ENCODE data around the gene SELENOV.
"Not testable (repeated sequence)": the region's sequence is repeated elsewhere in the genome, so short reads cannot be mapped to it uniquely, and the experiment has no call there.

SELENOV gene

GRCh38 chr19:39514840-39515550, at the start of gene SELENOV:
SELENOV (plus strand) TSS chr19:39515139; CDS start chr19:39515213, 74 bp downstream.
- no peak for DNase-seq

DNA sequence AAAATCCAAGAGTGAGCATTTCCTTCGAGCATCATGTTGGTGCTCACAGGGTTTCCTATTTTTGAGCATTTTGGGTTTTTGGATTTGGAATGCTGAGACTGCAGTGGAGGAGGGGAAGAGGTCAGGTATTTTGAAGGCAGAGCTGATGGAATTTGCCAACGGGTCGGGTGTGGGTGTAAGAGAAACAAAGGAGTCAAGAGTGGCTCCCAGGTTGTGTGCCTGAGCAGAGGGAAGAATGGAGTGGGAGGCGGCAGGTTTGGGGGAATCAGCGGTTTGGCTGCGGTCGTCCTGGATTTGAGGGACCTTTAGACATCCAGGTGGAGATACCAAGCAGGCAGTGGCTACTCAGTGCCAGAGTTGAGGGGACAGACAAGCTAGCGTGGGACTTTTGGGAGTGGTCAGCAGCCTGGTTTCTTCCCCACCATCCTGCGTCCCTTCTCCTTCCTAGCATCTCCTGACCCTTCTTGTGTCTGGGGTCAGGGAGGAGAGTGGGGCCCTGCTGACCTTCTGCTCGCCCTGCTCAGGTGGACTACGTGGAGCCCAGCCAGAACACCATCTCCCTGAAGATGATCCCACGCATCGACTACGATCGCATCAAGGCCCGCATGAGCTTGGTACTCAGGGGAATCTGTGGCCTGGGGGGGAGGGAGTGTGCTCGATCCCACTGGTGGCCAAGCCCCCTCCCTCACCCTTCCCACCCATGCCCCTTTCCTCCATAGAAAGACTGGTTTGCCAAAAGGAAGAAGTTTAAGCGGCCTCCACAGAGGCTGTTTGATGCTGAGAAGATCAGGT, 48.8 kb upstream of the SELENOV start:
- DNase-seq = no peak

DNA sequence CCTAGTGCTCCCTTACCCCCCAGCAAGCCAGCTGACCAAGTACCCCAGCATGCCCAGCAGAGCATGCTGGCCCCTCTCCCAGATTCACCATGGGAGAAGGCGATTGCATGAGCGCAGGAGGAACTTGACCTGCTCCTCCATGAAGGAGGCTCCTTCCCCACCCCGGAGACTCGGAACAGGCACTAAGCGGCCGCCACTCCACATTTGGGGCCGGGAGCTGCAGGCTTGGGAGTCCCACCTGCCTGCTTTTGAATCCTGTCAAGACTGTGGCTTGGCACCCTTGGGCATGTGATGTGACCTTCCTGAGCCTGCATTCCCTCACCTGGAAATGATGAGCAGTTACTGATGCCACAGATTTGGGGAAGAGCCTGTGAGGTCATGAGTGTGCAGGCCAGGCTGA, 47.0 kb upstream of the SELENOV start:
- DNase-seq = no peak

- no peak for DNase-seq
These were observed 45.9 kb upstream of the SELENOV start for GRCh38 chr19:39469036-39469435.

GRCh38 chr19:39469567-39469966, 45.4 kb upstream of the SELENOV start:
- no peak for DNase-seq

- DNase-seq = no peak
These were observed 44.1 kb upstream of the SELENOV start for GRCh38 chr19:39470724-39471339.

DNA sequence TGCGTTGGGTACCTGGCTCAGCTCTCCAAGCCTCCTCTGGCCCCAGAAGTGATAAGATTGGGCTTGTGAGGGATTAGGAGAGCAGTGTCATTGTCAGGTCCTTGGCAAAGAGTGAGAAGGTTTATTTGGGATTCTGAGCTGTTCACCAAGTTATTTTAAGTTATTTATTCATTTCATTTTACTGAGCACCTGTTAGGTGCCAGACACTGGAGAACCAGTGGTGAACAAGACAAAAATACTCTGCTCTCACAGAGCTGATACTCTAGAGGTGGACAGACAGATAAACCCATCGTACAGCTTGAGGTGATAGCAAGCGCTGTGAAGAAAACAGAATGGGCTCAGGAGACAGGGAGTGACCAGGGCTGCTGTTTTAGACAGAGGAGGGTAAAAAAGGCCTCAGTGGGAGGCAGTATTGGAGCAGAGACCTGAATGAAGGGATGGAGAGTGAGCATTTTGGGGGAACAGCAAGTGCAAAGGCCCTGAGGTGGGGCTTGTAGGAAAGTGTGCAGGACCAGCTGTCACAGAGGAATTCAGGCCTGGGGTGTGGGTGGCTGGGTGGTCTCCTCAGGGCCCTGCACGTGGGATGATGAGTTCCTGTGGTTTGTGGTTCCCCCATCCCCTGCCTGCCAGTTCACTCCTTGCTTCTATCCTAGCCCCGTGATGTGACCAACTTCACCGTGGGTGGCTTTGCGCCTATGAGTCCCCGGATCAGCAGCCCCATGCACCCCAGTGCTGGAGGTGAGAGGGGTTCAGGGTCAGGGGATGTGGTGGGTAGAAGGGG, 43.0 kb upstream of the SELENOV start:
- no peak for DNase-seq

- no peak for DNase-seq
These were observed 42.0 kb upstream of the SELENOV start for GRCh38 chr19:39472746-39473442.

DNA sequence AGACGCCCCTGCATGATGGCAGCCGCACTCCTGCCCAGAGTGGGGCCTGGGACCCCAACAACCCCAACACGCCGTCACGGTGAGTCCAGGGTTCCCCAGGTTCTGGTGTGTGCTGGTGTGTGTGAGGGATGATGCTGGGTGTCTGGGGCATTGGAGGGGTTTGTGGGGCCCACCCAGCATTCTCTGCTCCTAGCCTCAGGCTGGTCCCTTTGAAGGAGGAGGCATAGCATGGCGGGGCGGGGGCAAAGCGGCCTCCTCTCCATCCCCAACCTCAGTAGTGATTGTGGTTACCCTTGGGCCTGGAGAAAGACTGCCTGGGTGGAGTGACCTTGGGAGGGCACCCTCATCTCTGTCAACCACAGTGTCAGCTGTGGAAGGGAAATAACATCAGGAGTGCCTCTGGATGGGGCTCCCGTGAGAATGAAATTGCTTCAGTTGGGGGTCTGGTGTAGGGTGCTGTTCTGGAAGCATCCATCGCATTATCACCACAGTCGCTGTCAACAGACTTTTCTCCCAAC, 41.4 kb upstream of the SELENOV start:
- no peak for DNase-seq

DNA sequence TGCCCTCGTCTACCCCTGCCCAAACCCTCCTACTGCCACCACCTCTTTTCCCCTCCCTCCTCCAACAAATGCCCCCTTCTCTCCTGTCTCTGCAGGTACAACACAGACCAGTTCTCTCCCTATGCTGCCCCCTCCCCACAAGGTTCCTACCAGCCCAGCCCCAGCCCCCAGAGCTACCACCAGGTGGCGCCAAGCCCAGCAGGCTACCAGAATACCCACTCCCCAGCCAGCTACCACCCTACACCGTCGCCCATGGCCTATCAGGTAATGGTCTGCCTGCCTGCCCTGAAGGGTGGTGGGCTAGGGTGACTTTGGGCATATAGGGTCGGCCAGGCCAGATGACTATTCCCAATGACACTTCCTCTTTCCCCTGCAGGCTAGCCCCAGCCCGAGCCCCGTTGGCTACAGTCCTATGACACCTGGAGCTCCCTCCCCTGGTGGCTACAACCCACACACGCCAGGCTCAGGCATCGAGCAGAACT, 40.8 kb upstream of the SELENOV start:
- peak; percentile 91 for DNase-seq

GRCh38 chr19:39475748-39476147, 39.2 kb upstream of the SELENOV start:
- no peak for DNase-seq

GRCh38 chr19:39479319-39479801, 35.6 kb upstream of the SELENOV start:
- not testable (repeated sequence) for DNase-seq

- DNase-seq = no peak
These were observed 35.0 kb upstream of the SELENOV start for GRCh38 chr19:39479916-39480315.

- peak; percentile 99 for DNase-seq
These were observed 34.4 kb upstream of the SELENOV start, which contains the start of gene TIMM50 for GRCh38 chr19:39480337-39481228. TIMM50 (plus strand) TSS chr19:39480838; CDS start chr19:39480854, 16 bp downstream.

DNA sequence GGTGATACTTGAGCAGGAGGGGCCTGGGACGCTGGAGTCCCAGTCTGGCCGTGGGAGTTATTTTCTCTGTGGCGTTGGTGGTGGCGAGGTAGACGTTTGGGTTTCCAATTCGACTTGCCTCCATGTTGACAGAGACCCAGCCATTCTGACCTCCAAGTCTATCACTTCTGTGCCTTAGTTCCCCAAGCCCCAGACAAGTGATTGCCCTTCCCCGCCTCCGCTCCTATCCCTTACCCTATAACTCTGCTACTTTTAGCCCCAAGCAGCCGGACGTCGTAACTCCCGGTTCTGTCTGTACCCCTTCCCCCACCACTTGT, 33.8 kb upstream of the SELENOV start:
- DNase-seq = no peak

GRCh38 chr19:39481676-39482075, 33.3 kb upstream of the SELENOV start:
- DNase-seq = no peak

DNA sequence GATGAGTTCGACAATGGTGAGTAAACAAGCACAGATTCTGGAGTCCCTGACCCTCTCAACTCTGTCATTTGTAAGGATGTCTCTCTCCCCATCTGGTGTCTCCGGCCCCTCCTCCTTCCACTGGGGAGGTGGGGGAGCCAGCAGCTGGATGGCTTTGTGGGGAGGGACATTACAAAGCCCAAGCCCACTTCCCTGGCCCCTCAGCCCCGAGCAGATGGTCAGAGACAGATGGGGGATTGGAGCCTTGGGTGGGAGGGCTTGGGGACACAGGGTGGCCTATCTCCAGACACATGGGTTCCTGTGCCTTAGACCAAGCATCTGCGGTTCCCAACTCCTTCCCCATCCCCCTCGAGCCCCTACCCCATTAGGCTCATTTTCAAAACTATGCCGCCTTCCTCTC, 31.8 kb upstream of the SELENOV start:
- DNase-seq = no peak

DNA sequence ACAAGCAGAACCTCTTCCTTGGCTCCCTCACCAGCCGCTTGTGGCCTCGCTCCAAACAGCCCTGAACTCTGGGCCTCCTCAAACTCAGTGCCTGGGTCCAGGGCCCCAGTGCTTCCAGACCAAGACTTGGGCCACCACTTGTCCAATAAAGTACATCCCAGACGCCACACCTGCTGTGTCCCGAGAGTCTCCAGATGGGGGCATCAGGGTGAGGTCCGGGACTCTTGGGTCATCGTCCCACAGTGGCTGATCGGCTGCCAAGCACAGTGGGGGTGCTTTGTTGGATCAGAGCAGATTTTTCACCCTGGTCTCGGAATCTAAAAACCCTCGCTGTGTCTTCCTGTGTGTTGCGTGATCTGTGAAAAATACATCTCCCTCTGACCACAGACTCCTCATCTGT, 25.2 kb upstream of the SELENOV start:
- no peak for DNase-seq

DNA sequence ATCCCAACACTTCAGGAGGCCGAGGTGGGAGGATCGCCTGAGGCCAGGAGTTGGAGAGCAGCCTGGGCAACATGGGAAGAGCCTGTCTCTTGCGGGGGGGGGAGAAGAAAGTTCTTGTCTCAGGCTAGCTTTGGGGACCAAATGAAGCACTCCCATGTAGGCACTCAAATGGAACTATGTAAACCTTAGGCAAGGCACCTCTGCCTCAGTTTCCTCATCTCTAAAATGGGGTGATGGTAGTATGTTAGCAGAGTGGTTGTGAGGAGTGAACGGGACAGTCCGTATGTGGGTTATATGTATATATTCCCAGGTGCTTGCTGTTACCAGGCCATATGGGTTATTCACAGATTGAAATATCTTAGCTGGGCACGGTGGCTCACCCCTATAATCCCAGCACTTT, 22.7 kb upstream of the SELENOV start:
- DNase-seq = no peak

DNA sequence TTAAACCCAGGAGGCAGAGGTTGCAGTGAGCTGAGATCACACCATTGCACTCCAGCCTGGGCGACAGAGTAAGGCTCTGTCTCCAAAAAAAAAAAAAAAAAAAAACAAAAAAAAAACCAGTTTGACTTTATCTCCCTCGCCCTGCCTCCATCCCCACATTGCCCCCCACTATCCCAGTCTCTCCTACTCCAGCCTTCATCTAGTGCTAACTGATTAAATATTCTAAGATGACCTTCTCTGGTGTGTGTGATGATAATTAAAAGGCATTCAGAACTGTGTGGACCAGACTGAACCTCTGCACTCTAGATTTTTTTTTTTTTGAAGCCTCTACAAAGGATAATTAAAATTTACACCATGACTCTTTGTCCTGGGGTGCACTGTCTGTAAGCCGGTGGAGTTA, 22.2 kb upstream of the SELENOV start:
- no peak for DNase-seq

- DNase-seq = no peak
These were observed 20.3 kb upstream of the SELENOV start for GRCh38 chr19:39494661-39495060.
